Head of caudate nucleus (tissue), 42 donors: Measurements from ENCODE around the gene NOMO2.
A peak's percentile ranks its signal among the peaks of the same experiment; 100 is the strongest.
"Not testable (repeated sequence)": the region's sequence is repeated elsewhere in the genome, so short reads cannot be mapped to it uniquely, and the experiment has no call there.

Source experiments
- DNase-seq, 42 donors: peaks; one replicate each; pipeline versions ENCODE4 v3.0.0 to v3.0.0-alpha.2; 2020 to 2021; ENCODE audit warnings: mixed read lengths in 7 of 42
- intact Hi-C: fragments of 100-400 bp; cut with DNase I; formaldehyde crosslinking; loops from one replicate; pipeline ENCODE4 v1.15.0; 2022

Gene NOMO2

GRCh38 chr16:18561727-18562314, at the start of gene NOMO2:
NOMO2 (minus strand) TSS chr16:18562097; CDS start chr16:18562040, 57 bp downstream.
- intact Hi-C loops: not testable (repeated sequence)
- peak; percentile 54 to 95 (median 88) for DNase-seq

- DNase-seq, intact Hi-C loops: not testable (repeated sequence)
Measured at GRCh38 chr16:18610147-18610803, 48.4 kb upstream of the NOMO2 start.

GRCh38 chr16:18608271-18608670, 46.4 kb upstream of the NOMO2 start:
- DNase-seq, intact Hi-C loops: not testable (repeated sequence)

DNA sequence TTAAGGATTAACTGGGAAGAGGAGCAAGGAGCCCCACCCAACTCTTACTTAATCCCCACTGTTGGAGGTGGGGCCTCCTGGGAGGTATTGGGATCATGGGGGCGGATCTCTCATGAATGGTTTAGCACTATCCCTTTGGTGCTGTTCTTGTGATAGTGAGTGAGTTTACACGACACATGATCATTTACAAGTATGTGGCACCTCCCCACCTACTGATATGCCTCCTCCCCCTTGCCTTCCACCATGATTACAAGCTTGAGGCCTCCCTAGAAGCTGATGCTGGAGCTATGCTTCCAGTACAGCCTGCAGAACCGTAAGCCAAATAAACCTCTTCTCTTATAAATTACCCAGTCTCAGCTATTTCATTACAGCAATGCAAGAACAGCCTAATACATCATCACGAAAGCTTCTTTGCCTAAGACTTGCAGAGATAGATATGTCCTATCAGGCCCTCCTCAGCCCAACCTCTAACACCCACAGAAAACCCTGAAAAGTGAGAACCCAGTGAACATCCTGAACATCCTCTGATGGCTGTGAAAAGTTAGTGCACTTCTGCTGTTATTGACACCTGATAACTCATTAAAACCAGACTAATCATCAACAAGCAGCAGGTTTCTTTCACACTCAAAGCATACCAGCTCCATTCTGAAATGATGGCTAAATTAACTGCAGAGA, 41.8 kb upstream of the NOMO2 start:
- DNase-seq, intact Hi-C loops: not testable (repeated sequence)

DNA sequence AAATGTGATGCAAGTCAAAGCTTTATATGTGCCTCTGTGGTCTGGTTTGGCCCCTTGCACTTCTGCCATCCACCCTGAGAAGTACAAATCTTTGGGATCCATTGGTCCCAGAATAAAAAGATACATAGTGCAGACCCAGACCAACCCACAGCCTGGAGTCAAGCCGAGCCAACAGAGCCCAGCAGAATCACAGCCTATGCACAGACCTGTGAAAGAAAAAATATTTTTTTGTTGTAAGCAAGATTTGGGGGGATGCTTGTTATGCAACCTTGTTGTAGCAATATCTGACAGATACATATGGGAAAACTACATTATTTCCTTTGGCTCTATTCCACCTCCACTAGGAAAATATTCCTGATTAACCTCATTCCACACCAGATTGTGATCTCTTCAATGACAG, 36.7 kb upstream of the NOMO2 start:
- DNase-seq, intact Hi-C loops: not testable (repeated sequence)

GRCh38 chr16:18597734-18598133, 35.8 kb upstream of the NOMO2 start:
- intact Hi-C loops, DNase-seq: not testable (repeated sequence)

GRCh38 chr16:18597319-18597718, 35.4 kb upstream of the NOMO2 start:
- DNase-seq, intact Hi-C loops: not testable (repeated sequence)

GRCh38 chr16:18595796-18596195, 33.9 kb upstream of the NOMO2 start:
- DNase-seq, intact Hi-C loops: not testable (repeated sequence)

- DNase-seq, intact Hi-C loops: not testable (repeated sequence)
Measured at GRCh38 chr16:18594880-18595279, 33.0 kb upstream of the NOMO2 start.

DNA sequence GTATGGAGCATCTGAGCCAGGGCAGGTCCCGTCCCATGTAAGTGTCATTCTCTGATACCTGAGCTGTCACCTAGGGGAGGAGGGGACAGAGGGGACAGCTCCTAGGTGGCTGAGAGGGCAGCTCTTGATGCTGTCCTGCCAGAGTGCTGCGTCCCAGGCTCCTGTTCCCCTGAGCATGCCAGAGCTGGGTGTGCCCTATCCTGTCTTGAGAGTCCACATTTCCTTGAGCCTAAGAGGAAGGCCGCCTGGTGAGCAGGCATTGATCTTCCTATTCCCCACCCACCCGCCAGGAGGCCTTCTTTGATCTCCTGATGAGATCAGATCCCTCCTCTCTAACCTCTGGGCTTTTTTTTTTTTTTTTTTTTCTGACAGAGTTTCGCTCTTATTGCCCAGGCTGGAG, 32.0 kb upstream of the NOMO2 start:
- DNase-seq, intact Hi-C loops: not testable (repeated sequence)

GRCh38 chr16:18592982-18593381, 31.1 kb upstream of the NOMO2 start:
- DNase-seq, intact Hi-C loops: not testable (repeated sequence)

DNA sequence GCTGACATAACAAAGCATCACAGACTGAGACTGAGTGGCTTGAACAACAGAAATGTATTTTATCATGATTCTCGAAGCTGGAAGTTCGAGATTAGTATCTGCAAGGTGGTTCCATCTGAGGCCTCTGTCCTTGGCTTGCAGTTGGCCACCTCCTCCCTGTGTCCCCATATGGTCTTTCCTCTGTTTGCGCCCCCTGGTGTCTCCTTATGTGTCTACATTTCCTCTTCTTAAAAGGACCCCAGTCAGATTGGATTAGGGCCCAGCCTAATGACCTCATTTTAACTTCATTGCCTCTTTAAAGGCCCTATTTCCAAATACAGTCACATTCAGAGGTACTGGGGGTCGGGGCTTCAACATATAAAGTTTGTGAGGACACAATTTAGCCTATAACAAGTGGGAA, 30.0 kb upstream of the NOMO2 start:
- intact Hi-C loops, DNase-seq: not testable (repeated sequence)

GRCh38 chr16:18591441-18591840, 29.5 kb upstream of the NOMO2 start:
- DNase-seq, intact Hi-C loops: not testable (repeated sequence)

DNA sequence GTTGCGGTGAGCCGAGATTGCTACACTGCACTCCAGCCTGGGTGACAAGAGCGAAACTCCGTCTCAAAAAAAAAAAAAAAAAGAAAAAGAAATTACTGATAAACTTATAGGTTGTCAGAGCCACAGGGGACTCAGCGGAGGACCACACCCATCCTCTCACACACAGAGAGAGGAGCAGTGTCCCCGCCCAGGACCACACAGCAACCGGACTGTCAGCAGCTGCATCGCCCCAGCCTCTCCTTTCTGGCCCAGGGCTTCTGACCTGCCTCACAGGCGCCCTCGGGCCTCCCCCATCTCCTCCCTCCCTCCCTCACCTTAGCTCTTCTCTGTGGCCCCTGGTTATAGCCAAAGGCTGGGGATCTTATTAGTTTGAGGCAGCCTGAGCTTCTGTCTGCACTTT, 27.9 kb upstream of the NOMO2 start:
- DNase-seq, intact Hi-C loops: not testable (repeated sequence)

DNA sequence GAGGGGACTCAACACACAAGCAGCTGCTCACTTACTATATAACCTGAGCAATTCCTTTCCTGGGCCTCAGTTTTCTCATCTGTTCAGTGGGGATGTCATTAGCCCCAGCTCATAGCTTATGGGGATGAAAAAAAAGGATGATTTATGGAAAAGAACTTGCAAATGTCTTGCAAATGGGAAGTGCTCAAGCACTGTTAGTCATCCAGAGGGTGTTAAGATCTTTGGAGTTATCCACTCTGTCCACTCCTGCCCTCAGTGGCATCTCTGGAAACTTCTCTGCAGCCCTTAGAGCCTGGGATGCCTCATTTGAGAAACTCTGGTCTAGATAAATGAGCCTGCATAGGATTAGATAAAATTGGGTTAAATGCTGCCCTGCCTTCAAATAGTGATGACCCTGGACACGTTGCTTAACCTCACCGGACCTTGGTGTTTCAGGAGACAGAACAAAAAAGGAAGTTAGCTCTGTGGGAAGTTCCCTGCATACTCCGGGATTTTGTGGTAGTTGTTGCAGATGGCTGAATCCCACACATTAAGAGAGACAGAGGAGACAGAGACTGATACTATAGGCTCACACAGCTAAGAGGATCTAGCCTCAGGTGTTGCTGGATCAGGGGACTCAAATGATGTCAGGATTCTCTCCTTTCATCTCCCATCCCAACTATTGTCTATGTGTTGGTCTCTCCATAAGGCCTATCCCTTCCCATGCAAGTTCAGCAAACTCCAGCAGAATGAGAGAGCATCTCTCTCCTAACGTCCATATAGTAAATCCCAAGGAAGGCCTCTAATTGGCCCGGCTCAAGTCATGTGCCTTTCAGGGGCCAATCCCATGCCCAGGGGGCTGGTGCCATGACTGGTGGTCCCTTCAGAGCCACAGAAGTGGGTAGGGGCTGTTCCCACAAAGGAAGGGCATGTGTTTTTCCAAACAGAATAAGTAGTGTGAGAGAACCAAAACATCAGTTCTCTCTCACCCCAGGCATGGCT, 25.0 kb upstream of the NOMO2 start:
- DNase-seq, intact Hi-C loops: not testable (repeated sequence)

GRCh38 chr16:18585789-18586188, 23.9 kb upstream of the NOMO2 start:
- DNase-seq, intact Hi-C loops: not testable (repeated sequence)

DNA sequence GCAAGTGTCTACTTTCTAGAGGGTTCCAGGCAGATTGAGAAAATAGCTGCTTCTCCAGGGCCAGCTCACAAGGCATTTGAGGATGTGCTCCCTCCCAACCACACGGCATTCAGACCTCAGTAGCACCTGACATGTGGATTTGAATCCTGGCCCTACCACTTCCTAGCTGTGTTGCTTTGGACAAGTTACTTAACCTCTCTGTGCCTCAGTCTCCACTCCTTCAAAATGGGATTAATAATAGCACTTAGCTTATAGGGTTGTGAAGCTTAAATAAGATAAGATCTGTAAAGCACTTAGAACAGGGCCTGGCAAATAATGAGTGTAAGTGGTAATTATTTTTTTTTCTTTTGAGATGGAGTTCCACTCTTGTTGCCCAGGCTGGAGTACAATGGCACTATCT, 21.0 kb upstream of the NOMO2 start:
- intact Hi-C loops: no loop called here
- no peak for DNase-seq

DNA sequence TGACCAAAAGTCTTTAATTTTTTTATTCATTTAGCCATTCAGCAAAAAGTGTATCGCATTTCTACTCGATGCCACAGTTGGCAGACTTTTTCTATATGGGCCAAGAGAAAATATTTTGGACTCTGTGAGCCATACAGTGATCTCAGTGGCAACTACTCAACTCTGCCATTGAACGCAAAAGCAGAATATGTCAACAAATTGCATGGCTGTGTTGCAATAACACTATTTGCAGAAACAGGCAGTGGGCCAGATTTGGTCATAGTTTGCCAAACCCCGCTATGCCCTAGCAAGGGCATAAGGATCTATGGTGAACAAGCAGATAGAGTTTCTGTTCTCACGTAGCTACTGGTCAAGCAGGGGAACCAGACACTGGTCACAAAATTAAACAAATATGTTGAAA, 18.5 kb upstream of the NOMO2 start:
- DNase-seq, intact Hi-C loops: not testable (repeated sequence)

DNA sequence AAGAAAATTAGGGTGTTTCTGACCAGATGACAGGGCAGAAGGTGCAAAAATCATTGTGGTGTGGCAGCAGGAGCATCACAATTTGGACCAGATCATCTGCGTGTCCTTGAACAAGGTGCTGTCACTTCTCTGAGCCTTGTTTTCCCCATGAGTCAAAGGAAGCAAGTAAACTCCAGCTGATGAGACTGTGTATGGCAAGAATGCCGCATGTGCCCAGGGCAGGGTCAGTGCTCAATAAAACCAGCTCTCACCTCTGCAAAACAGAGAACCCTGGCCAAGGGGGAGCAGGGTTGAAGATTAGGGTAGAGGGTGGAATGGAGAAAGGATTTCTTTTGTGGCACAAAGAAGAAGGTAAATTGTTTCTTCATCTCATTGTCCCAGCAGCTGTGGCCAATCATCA, 17.4 kb upstream of the NOMO2 start:
- DNase-seq, intact Hi-C loops: not testable (repeated sequence)
